K562 (cell line): ENCODE measurements around the gene RPL11. TPM values are rescaled to one million over a fixed set of nuclear protein-coding genes. Genes with fewer than 3 reads are reported as not detected.

Experiments used
- ATF3 ChIP-seq, 2 experiments: fragments of 450-650 bp in 1 of 2; sonication (generic) in 1 of 2; formaldehyde crosslinking in 1 of 2; IDR thresholded peaks in 1 of 2; conservative IDR thresholded peaks in 1 of 2; 2 replicates each; pipeline versions ENCODE4 v1.6.1 to v1.8.1; 2016 to 2023; ENCODE audit warnings: mild to moderate bottlenecking in 2 of 2, moderate library complexity in 2 of 2, inconsistent platforms in 1 of 2, missing genetic modification reagents in 1 of 2
- BRD4 ChIP-seq: fragments of 200-600 bp; sonication (generic); IDR thresholded peaks from 2 replicates; pipeline ENCODE4 v1.6.1; 2017; ENCODE audit warnings: inconsistent platforms
- DACH1 ChIP-seq: fragments of 450-650 bp; IDR thresholded peaks from 2 replicates; pipeline ENCODE4 v1.6.1; 2018; ENCODE audit not compliant: partially characterized antibody
- EGR1 ChIP-seq: fragments of 450-650 bp; conservative IDR thresholded peaks from 2 replicates; pipeline ENCODE4 v1.6.1; 2017; ENCODE audit warnings: mild to moderate bottlenecking
- FOS ChIP-seq: IDR thresholded peaks from 3 replicates; pipeline ENCODE4 v1.6.1; 2011; ENCODE audit not compliant: insufficient read length; ENCODE audit errors: extremely low read depth
- GTF2B ChIP-seq: IDR thresholded peaks from 2 replicates; pipeline ENCODE4 v1.6.1; 2011; ENCODE audit not compliant: insufficient read length; ENCODE audit errors: extremely low read depth
- JUND ChIP-seq, 2 experiments: IDR thresholded peaks; 2 replicates in 1 of 2; 3 replicates in 1 of 2; pipeline ENCODE4 v1.6.1; 2011; ENCODE audit warnings: borderline replicate concordance in 2 of 2, low read depth in 2 of 2, low read length in 2 of 2, improper control_type of control experiment in 1 of 2, missing biosample characterization in 1 of 2, missing genetic modification characterization in 1 of 2, missing genetic modification reagents in 1 of 2
- MAFF ChIP-seq: IDR thresholded peaks from 2 replicates; pipeline ENCODE4 v1.6.1; 2012; ENCODE audit warnings: low read length, improper control_type of control experiment
- MAFK ChIP-seq: IDR thresholded peaks from 2 replicates; pipeline ENCODE4 v1.6.1; 2011; ENCODE audit warnings: low read length, improper control_type of control experiment
- MCM3 ChIP-seq: fragments of 450-650 bp; IDR thresholded peaks from 2 replicates; pipeline ENCODE4 v1.6.1; 2016
- NFE2 ChIP-seq: IDR thresholded peaks from 2 replicates; pipeline ENCODE4 v1.6.1; 2014; ENCODE audit warnings: antibody characterized with exemption, low read depth
- RBM25 ChIP-seq: fragments of 200-400 bp; formaldehyde crosslinking; IDR thresholded peaks from 2 replicates; pipeline ENCODE4 v1.6.1; 2018; ENCODE audit warnings: low read length, low read depth, moderate library complexity; ENCODE audit not compliant: severe bottlenecking
- SMARCE1 ChIP-seq: fragments of 450-650 bp; IDR thresholded peaks from 2 replicates; pipeline ENCODE4 v1.7.1; 2016; ENCODE audit warnings: mild to moderate bottlenecking
- ZNF764 ChIP-seq: fragments of 250-450 bp; sonication (Bioruptor Pico); IDR thresholded peaks from 2 replicates; pipeline ENCODE4 v1.4.0; 2020; ENCODE audit warnings: low read depth, mild to moderate bottlenecking, moderate library complexity
- polyA plus RNA-seq, 8 experiments: library from polyadenylated mRNA; depleted of rRNA in 4 of 8; stranded (reverse) in 5 of 8; unstranded in 3 of 8; fragments of >200 nt; fragmentation: Nextera tagmentation in 2 of 8; fragmentation: Illumina TruSeq in 1 of 8; extraction: Ambion mirVana in 2 of 8; extraction: Trizol in 1 of 8; gene quantifications; 2 replicates each; pipeline versions ENCODE4 v1.2.1 to v1.2.3, GENCODE V29; 2011 to 2014; ENCODE audit warnings: inconsistent platforms in 1 of 8, missing spikeins in 1 of 8
- total RNA-seq, 7 experiments: library from RNA; depleted of rRNA in 6 of 7; stranded (reverse); fragments of >200 nt in 6 of 7; fragmentation: Illumina TruSeq in 2 of 7; extraction: Trizol in 2 of 7; gene quantifications; 2 replicates each; pipeline versions ENCODE4 v1.2.1 to v1.2.3, GENCODE V29; 2011 to 2021; ENCODE audit warnings: low replicate concordance in 1 of 7
- TF ChIP-seq, protein P1 (sequence below), 2 experiments: fragments of 450-650 bp in 1 of 2; sonication (generic) in 1 of 2; formaldehyde crosslinking in 1 of 2; IDR thresholded peaks; 2 replicates each; pipeline versions ENCODE4 v1.7.1 to v1.9.0; 2016 to 2022; ENCODE audit warnings: inconsistent platforms in 1 of 2, mild to moderate bottlenecking in 1 of 2, missing genetic modification reagents in 1 of 2

Gene RPL11
- total and polyA plus RNA-seq, 9 of the 15 experiments (the other 6 are each of a cell fraction or from before 2014, with no cell fraction given), result 1,781 to 4,526 (median 3,111) TPM

- TF ChIP-seq, protein P1, sequence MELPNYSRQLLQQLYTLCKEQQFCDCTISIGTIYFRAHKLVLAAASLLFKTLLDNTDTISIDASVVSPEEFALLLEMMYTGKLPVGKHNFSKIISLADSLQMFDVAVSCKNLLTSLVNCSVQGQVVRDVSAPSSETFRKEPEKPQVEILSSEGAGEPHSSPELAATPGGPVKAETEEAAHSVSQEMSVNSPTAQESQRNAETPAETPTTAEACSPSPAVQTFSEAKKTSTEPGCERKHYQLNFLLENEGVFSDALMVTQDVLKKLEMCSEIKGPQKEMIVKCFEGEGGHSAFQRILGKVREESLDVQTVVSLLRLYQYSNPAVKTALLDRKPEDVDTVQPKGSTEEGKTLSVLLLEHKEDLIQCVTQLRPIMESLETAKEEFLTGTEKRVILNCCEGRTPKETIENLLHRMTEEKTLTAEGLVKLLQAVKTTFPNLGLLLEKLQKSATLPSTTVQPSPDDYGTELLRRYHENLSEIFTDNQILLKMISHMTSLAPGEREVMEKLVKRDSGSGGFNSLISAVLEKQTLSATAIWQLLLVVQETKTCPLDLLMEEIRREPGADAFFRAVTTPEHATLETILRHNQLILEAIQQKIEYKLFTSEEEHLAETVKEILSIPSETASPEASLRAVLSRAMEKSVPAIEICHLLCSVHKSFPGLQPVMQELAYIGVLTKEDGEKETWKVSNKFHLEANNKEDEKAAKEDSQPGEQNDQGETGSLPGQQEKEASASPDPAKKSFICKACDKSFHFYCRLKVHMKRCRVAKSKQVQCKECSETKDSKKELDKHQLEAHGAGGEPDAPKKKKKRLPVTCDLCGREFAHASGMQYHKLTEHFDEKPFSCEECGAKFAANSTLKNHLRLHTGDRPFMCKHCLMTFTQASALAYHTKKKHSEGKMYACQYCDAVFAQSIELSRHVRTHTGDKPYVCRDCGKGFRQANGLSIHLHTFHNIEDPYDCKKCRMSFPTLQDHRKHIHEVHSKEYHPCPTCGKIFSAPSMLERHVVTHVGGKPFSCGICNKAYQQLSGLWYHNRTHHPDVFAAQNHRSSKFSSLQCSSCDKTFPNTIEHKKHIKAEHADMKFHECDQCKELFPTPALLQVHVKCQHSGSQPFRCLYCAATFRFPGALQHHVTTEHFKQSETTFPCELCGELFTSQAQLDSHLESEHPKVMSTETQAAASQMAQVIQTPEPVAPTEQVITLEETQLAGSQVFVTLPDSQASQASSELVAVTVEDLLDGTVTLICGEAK (IDR thresholded peaks at IDR 0.05), result no peak
- TF ChIP-seq, protein P1 (CRISPR knock-in tag; IDR thresholded peaks at IDR 0.05), result no peak
- TF ChIP-seq MAFK (peak; percentile 88), GTF2B (no peak), ATF3 (IDR thresholded peaks at IDR 0.05) (peak; percentile 75), ATF3 (CRISPR knock-in tag; conservative IDR thresholded peaks at IDR 0.05) (no peak), JUND (IDR thresholded peaks at IDR 0.05; ENCODE audit: borderline replicate concordance, low read depth, low read length) (peak; percentile 74; the same call in 1 of the 2 replicates), JUND (tag; IDR thresholded peaks at IDR 0.05; ENCODE audit: borderline replicate concordance, low read depth, low read length) (peak; percentile 46; the same call in 1 of the 3 replicates), EGR1 (peak; percentile 29; the same call in 1 of the 2 replicates), FOS (peak; percentile 35), DACH1 (no peak), MAFF (peak; percentile 73), NFE2 (peak; percentile 91), SMARCE1 (peak; percentile 55; the same call in 1 of the 2 replicates), MCM3 (no peak), ZNF764 (no peak), BRD4 (no peak), RBM25 (no peak)
Observed at GRCh38 chr1:23732363-23733224, 41.0 kb downstream of the RPL11 start (continued).
